HepG2 (cell line): ENCODE results near the gene PPOX. TPM values are rescaled to one million over a fixed set of nuclear protein-coding genes. Genes with fewer than 3 reads are reported as not detected.

ENCODE experiments used
- ATF1 ChIP-seq: IDR thresholded peaks from 2 replicates; pipeline ENCODE4 v1.6.1; 2016; ENCODE audit warnings: mild to moderate bottlenecking, control low read depth
- CEBPG ChIP-seq: IDR thresholded peaks from 2 replicates; pipeline ENCODE4 v1.6.1; 2016
- CREB1 ChIP-seq, 2 experiments: fragments of 450-650 bp in 1 of 2; IDR thresholded peaks; 2 replicates each; pipeline ENCODE4 v1.6.1; 2016 to 2017; ENCODE audit warnings: control low read depth in 1 of 2, mild to moderate bottlenecking in 1 of 2, missing compliant biosample characterization in 1 of 2, missing genetic modification characterization in 1 of 2
- EP300 ChIP-seq, 3 experiments: sonication (generic) in 1 of 3; formaldehyde crosslinking in 1 of 3; IDR thresholded peaks; 2 replicates each; pipeline versions ENCODE4 v1.5.1 to v1.6.1; 2011 to 2020; ENCODE audit warnings: low read depth in 2 of 3, low read length in 2 of 3, borderline replicate concordance in 1 of 3, improper control_type of control experiment in 1 of 3, mild to moderate bottlenecking in 1 of 3, missing genetic modification reagents in 1 of 3, moderate library complexity in 1 of 3
- JDP2 ChIP-seq: sonication (generic); formaldehyde crosslinking; IDR thresholded peaks from 2 replicates; pipeline ENCODE4 v1.8.1; 2022; ENCODE audit warnings: missing genetic modification reagents, borderline replicate concordance
- KAT7 ChIP-seq: IDR thresholded peaks from 2 replicates; pipeline ENCODE4 v1.6.1; 2018; ENCODE audit warnings: borderline replicate concordance, missing compliant biosample characterization
- KLF15 ChIP-seq: sonication (generic); formaldehyde crosslinking; IDR thresholded peaks from 2 replicates; pipeline ENCODE4 v1.8.1; 2023; ENCODE audit warnings: borderline replicate concordance, mild to moderate bottlenecking, inconsistent platforms, missing genetic modification reagents, mixed read lengths
- MBNL3 ChIP-seq: fragments of 250-450 bp; sonication (Bioruptor Pico); conservative IDR thresholded peaks from 2 replicates; pipeline ENCODE4 v1.8.0; 2022; ENCODE audit warnings: mild to moderate bottlenecking, inconsistent platforms
- MED13 ChIP-seq: sonication (generic); formaldehyde crosslinking; IDR thresholded peaks from 2 replicates; pipeline ENCODE4 v1.5.0; 2020; ENCODE audit warnings: missing genetic modification reagents
- POLR2A ChIP-seq, 2 experiments: IDR thresholded peaks; 2 replicates each; pipeline ENCODE4 v1.6.1; 2011; ENCODE audit warnings: low read depth in 2 of 2, low read length in 2 of 2, mild to moderate bottlenecking in 1 of 2, moderate library complexity in 1 of 2; ENCODE audit not compliant: insufficient read depth in 1 of 2
- RFX5 ChIP-seq: IDR thresholded peaks from 2 replicates; pipeline ENCODE4 v1.6.1; 2011; ENCODE audit warnings: low read depth, low read length, improper control_type of control experiment
- RXRA ChIP-seq: sonication (generic); formaldehyde crosslinking; IDR thresholded peaks from 2 replicates; pipeline ENCODE4 v1.5.1; 2020; ENCODE audit warnings: missing genetic modification reagents
- TSC22D2 ChIP-seq: sonication (generic); formaldehyde crosslinking; IDR thresholded peaks from 2 replicates; pipeline ENCODE4 v1.5.1; 2020; ENCODE audit warnings: missing genetic modification reagents, mild to moderate bottlenecking, borderline replicate concordance
- ZBTB7B ChIP-seq: sonication (generic); formaldehyde crosslinking; IDR thresholded peaks from 2 replicates; pipeline ENCODE4 v1.4.0; 2020; ENCODE audit warnings: missing genetic modification reagents
- ZEB1 ChIP-seq: IDR thresholded peaks from 2 replicates; pipeline ENCODE4 v1.6.1; 2012; ENCODE audit warnings: mild to moderate bottlenecking, low read depth, inconsistent platforms; ENCODE audit not compliant: insufficient replicate concordance
- ZMAT3 ChIP-seq: sonication (generic); formaldehyde crosslinking; conservative IDR thresholded peaks from 2 replicates; pipeline ENCODE4 v1.7.0; 2021; ENCODE audit warnings: missing genetic modification reagents
- ZNF207 ChIP-seq: fragments of 450-650 bp; IDR thresholded peaks from 2 replicates; pipeline ENCODE4 v1.6.1; 2016; ENCODE audit warnings: antibody characterized with exemption, borderline replicate concordance
- ZNF567 ChIP-seq: sonication (generic); formaldehyde crosslinking; IDR thresholded peaks from 2 replicates; pipeline ENCODE4 v1.8.1; 2023; ENCODE audit warnings: mild to moderate bottlenecking, missing genetic modification reagents, borderline replicate concordance
- ZNF782 ChIP-seq: sonication (generic); formaldehyde crosslinking; IDR thresholded peaks from 2 replicates; pipeline ENCODE4 v1.4.0; 2020; ENCODE audit warnings: missing genetic modification reagents, mild to moderate bottlenecking, borderline replicate concordance
- polyA plus RNA-seq, 8 experiments: library from polyadenylated mRNA; depleted of rRNA in 3 of 8; stranded (reverse) in 7 of 8; unstranded in 1 of 8; fragments of >200 nt; fragmentation: Illumina TruSeq in 4 of 8; extraction: Trizol in 4 of 8; gene quantifications; 2 replicates each; pipeline versions ENCODE4 v1.2.1 to v1.2.3, GENCODE V29; 2011 to 2016; ENCODE audit warnings: low read depth in 4 of 8, missing spikeins in 1 of 8, mixed read lengths in 1 of 8; ENCODE audit not compliant: insufficient read depth in 1 of 8
- total RNA-seq, 5 experiments: library from RNA; depleted of rRNA; stranded (reverse); fragments of >200 nt; fragmentation: Illumina TruSeq; extraction: Trizol; gene quantifications; 2 replicates each; pipeline ENCODE4 v1.2.3, GENCODE V29; 2016; ENCODE audit warnings: low read depth in 1 of 5
- TF ChIP-seq, protein P1 (sequence below): sonication (generic); formaldehyde crosslinking; IDR thresholded peaks from 2 replicates; pipeline ENCODE4 v1.5.1; 2020; ENCODE audit warnings: mild to moderate bottlenecking, missing genetic modification reagents, borderline replicate concordance
- TF ChIP-seq, protein P2 (sequence below): sonication (generic); formaldehyde crosslinking; IDR thresholded peaks from 2 replicates; pipeline ENCODE4 v1.9.0; 2021; ENCODE audit warnings: missing genetic modification reagents, mild to moderate bottlenecking, borderline replicate concordance
- TF ChIP-seq, protein P3 (sequence below): fragments of 450-650 bp; IDR thresholded peaks from 2 replicates; pipeline ENCODE4 v1.6.1; 2017

Gene PPOX
- total and polyA plus RNA-seq, 2 of the 13 experiments (the other 11 are each of a cell fraction or from before 2014, with no cell fraction given): 15.5 to 27.7 TPM

DNA sequence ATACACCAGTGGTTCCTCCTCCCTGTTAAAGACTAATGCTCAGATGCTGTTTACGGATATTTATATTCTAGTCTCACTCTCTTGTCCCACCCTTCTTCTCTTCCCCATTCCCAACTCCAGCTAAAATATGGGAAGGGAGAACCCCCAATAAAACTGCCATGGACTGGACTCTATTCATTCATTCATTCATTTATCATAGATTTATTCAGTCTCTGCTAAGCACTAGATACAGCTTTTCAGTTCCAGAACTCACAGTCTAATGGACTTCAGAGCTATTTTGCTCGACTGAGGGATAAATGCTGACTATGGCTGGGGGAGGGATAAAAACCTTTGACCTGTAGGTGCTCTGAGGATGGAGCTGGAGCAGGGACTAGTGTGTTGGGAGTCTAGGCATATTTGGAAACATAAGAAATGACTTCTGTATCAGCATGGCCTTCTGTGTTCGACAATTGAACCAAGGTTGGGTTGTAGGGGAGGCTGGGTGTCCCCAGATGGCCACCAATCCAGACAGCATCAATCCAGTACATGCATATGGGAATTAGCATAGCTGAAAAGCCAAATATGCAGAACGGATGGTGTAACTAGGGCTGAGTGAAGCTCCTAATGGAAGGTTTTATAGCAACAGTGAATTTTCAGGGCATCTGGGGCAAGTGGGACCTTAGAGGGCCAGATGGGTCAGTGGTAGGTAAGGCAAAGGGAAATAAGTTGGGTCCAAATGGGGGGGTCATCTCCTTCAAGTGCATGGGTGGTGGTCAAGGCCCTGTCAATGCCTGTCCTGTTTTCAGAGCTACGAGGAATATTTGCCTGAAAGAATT, 53.1 kb downstream of the PPOX start (continued):
- TF ChIP-seq, protein P1, sequence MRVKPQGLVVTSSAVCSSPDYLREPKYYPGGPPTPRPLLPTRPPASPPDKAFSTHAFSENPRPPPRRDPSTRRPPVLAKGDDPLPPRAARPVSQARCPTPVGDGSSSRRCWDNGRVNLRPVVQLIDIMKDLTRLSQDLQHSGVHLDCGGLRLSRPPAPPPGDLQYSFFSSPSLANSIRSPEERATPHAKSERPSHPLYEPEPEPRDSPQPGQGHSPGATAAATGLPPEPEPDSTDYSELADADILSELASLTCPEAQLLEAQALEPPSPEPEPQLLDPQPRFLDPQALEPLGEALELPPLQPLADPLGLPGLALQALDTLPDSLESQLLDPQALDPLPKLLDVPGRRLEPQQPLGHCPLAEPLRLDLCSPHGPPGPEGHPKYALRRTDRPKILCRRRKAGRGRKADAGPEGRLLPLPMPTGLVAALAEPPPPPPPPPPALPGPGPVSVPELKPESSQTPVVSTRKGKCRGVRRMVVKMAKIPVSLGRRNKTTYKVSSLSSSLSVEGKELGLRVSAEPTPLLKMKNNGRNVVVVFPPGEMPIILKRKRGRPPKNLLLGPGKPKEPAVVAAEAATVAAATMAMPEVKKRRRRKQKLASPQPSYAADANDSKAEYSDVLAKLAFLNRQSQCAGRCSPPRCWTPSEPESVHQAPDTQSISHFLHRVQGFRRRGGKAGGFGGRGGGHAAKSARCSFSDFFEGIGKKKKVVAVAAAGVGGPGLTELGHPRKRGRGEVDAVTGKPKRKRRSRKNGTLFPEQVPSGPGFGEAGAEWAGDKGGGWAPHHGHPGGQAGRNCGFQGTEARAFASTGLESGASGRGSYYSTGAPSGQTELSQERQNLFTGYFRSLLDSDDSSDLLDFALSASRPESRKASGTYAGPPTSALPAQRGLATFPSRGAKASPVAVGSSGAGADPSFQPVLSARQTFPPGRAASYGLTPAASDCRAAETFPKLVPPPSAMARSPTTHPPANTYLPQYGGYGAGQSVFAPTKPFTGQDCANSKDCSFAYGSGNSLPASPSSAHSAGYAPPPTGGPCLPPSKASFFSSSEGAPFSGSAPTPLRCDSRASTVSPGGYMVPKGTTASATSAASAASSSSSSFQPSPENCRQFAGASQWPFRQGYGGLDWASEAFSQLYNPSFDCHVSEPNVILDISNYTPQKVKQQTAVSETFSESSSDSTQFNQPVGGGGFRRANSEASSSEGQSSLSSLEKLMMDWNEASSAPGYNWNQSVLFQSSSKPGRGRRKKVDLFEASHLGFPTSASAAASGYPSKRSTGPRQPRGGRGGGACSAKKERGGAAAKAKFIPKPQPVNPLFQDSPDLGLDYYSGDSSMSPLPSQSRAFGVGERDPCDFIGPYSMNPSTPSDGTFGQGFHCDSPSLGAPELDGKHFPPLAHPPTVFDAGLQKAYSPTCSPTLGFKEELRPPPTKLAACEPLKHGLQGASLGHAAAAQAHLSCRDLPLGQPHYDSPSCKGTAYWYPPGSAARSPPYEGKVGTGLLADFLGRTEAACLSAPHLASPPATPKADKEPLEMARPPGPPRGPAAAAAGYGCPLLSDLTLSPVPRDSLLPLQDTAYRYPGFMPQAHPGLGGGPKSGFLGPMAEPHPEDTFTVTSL (CRISPR knock-in tag): no peak
- TF ChIP-seq MED13 (no peak), ZNF782 (CRISPR knock-in tag) (no peak), RXRA (no peak), ZEB1 (no peak), ZNF567 (CRISPR knock-in tag) (no peak), CEBPG (no peak), ZMAT3 (CRISPR knock-in tag) (no peak), CREB1 (IDR thresholded peaks at IDR 0.05) (no peak), CREB1 (CRISPR knock-in tag; IDR thresholded peaks at IDR 0.05) (no peak), ZNF207 (no peak), ZBTB7B (CRISPR knock-in tag) (no peak; the same call in 1 of the 2 replicates), POLR2A (IDR thresholded peaks at IDR 0.05; ENCODE audit: insufficient read depth in 1 of 2, low read depth in 2 of 2, low read length in 2 of 2) (peak in 1 of 2 experiments; percentile 66; a peak in 2 of 4 replicates), RFX5 (no peak), TSC22D2 (CRISPR knock-in tag) (no peak), MBNL3 (CRISPR knock-in tag) (no peak), ATF1 (CRISPR knock-in tag) (no peak), KLF15 (CRISPR knock-in tag) (no peak), KAT7 (CRISPR knock-in tag) (no peak), EP300 (IDR thresholded peaks at IDR 0.05; ENCODE audit: low read depth in 2 of 2, low read length in 2 of 2) (no peak), EP300 (CRISPR knock-in tag; IDR thresholded peaks at IDR 0.05; ENCODE audit: borderline replicate concordance) (no peak), JDP2 (CRISPR knock-in tag) (peak; percentile 10; the same call in 1 of the 2 replicates)
- TF ChIP-seq, protein P2, sequence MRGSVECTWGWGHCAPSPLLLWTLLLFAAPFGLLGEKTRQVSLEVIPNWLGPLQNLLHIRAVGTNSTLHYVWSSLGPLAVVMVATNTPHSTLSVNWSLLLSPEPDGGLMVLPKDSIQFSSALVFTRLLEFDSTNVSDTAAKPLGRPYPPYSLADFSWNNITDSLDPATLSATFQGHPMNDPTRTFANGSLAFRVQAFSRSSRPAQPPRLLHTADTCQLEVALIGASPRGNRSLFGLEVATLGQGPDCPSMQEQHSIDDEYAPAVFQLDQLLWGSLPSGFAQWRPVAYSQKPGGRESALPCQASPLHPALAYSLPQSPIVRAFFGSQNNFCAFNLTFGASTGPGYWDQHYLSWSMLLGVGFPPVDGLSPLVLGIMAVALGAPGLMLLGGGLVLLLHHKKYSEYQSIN (CRISPR knock-in tag): no peak
- TF ChIP-seq, protein P3, sequence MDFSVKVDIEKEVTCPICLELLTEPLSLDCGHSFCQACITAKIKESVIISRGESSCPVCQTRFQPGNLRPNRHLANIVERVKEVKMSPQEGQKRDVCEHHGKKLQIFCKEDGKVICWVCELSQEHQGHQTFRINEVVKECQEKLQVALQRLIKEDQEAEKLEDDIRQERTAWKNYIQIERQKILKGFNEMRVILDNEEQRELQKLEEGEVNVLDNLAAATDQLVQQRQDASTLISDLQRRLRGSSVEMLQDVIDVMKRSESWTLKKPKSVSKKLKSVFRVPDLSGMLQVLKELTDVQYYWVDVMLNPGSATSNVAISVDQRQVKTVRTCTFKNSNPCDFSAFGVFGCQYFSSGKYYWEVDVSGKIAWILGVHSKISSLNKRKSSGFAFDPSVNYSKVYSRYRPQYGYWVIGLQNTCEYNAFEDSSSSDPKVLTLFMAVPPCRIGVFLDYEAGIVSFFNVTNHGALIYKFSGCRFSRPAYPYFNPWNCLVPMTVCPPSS: no peak
